GM18520 (cell line): ENCODE results near the gene TSHZ2.
"Not testable (repeated sequence)": the region's sequence is repeated elsewhere in the genome, so short reads cannot be mapped to it uniquely, and the experiment has no call there.

Experiments
- ATAC-seq: cut with Tn5 transposase; IDR thresholded peaks from one replicate; pipeline ENCODE4 v1.9.1; 2021; ENCODE audit not compliant: unreplicated experiment

Gene TSHZ2

DNA sequence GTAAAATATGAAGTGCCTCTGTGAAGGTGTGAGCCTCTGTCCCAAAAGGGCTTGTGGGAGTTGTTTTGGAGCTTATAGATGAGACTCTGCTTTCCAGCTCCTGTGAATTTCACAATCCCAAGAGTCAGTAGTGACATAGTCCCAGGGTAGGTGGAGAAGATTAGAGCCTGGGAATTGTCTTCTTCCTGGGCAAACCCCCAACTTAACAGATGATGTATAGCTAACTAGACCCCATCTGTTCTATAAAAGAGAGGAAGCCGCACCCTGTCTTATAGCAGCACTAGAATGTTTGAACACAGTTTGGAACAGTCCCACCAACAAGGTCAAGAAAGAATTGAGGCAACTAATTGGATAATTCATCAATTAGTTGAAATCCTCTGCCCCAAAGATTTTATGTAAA, 326.8 kb downstream of the TSHZ2 start:
- ATAC-seq, result no peak

DNA sequence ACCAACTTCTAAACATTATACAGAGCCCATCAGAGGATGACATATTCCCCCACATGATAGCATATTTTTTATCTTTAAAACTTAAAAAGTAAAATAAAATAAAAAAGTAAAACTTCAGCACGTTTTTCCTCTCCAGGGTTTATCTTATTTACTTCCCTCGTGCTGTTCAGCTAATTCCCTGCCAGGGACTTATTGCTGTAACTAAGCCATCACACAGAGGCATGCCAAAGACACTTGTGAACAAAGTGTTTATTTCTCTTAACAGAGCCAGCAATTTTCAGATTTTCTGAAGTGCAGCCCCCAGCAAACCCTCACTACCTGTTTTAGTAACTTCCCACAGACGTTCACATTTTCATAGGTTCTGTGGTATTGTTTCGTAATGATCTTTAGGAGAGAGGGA, 327.7 kb downstream of the TSHZ2 start:
- ATAC-seq, result no peak

DNA sequence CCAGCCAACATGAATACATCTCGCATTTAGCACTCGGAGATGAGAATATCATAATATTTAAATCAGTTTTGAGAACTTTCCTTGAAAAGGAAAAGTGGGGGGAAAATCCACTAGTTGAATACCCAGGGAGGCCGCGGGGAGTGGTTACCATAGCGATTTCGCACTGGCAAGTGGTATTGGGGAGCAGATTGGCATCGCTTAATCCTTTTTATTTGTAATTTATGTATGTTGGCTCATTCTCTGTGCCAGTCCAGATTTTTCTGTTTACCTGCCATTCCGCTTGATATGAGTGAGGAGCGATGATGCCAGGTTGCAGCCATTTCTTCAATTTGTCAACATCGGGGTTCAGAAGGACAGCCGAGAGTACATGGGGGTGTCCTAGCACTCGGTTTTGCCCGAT, 329.7 kb downstream of the TSHZ2 start:
- no peak for ATAC-seq

DNA sequence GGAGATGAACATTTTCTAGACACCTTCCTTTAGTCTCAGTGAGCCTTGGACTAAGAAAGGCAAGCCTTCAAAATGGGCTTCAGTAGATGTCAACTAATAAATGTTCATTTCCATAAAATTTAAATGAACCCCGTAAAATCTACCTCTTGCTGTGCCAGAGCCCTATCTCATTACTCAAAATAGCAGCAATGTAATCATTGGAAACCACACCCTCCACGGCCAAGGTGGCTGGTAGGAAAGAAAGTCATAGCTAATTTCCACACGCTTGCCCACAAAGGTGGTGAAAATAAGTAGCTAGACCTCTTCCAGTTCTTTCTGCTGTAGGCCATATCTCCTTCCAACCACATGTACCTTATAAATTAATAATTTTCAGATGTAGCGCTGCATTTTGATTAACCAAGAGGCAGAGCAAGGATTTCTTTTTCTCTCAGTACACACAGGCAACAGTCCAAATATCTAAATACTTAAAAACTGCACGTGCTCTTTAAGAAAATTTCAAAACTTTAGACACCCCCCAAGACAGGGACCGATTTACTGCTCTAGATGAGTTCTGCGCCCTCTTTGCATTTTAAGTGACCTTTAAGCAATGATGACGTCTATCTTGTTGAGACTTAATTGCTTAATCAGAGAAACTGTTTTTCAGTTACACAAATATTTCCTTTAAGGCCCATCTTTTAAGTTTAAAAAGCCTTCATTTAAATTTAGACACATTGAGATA, 330.7 kb downstream of the TSHZ2 start:
- ATAC-seq, result no peak

DNA sequence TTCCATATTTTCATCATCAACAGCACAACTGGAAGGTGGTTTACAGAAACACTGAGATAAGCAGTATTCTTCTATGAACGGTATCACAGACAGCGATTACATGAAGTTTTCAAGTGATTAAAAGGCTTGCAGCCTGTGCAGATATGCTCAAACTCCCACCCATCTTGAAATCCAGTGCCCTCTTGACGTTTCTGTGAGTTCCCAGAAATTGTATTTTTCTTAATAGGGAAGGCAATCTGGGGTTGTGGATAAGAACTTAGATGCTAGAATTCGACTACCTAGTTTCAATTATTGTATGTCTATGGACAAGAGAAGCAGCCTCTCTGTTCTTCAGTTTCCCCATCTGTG, 331.2 kb downstream of the TSHZ2 start:
- no peak for ATAC-seq

DNA sequence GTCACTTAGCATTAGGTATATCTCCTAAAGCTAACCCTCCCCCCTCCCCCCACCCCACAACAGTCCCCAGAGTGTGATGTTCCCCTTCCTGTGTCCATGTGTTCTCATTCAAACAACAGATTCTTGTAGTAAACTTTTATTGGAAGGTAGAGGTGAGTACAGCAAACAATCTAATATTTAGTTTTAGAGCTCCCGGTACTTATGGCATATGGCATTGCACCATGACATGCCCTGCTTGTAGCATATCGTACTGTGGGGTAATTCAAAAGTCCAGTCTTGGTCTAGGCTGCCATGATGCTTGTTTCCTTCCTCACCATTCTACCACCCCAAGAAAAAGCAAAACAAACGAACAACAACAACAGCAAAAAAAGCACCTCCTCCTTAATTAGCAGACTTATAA, 332.0 kb downstream of the TSHZ2 start:
- ATAC-seq, result no peak

DNA sequence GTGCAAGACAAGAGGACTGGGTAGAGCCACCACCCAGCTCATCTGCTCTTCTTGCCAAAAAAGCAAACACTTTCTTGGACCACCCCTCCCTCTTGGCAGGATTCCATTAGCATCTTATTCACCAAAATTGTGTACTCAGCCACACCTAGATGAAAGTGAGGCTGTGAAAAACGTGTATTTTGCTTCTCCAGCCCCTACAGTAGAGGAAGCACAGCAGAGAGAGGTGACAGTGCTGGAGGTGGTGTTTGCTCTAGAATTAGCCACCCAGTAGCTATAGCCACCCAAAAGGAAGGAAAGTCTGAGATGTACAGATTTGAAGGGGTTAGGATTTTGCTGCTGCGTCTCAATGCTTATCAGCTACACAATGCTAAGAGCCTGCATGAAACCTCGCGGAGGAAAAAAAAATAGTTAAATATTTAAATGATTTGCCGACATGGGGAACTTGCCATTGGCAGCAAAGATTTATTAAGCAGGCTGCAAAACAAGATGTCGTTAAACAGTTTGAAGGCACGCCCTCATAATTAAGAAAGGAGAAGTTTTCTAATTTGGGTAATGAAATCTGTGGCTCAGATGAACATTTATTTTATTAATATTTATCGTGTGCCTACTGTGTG, 334.1 kb downstream of the TSHZ2 start:
- no peak for ATAC-seq

DNA sequence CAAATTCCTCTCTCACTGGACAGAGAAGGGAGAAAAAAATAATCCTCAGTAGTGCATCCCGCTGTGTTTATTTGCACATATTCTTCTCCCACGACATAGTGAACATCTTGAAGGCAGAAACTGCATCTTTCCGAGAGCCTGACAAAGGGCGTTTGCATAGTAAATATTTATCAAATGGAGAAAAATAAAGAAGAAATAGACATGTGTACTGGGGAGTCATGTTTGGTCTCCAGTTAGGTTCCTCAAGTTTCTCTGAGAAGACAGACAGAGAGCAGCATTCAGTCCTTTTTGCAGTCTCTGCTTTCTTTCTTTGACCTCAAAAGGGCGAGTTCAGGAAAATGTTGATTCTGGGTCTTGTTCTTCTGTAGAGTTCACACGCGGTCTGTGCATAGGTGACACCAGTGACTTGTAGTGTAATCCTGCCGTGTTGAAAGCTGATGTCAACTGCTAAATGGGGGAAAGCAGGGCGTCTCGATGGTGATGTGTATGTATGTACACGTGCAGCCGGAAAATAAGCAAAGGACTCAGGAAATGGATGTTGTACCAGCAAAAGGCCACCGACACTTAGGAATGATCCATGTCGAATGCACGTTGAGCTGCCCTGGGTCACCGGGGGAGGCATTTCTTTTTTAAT, 335.9 kb downstream of the TSHZ2 start:
- no peak for ATAC-seq

DNA sequence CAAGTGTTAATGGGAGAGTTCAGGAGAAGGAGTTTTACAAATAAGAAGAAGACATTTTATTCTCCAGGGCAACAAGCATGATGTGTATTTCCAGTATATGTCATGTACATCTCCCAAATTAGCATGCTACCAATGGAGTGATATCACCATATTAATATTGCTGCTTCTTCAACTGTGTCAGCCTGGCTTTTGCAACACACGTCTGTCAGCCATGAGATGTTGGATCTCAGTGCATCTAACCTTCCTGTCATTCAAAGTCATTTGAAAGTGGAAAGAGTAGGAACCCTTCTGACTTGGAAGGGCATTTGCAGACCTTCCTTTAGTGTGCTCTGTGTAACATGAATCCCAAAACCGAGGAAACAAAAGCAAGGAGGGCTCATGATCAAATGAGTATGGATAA, 337.4 kb downstream of the TSHZ2 start:
- no peak for ATAC-seq

DNA sequence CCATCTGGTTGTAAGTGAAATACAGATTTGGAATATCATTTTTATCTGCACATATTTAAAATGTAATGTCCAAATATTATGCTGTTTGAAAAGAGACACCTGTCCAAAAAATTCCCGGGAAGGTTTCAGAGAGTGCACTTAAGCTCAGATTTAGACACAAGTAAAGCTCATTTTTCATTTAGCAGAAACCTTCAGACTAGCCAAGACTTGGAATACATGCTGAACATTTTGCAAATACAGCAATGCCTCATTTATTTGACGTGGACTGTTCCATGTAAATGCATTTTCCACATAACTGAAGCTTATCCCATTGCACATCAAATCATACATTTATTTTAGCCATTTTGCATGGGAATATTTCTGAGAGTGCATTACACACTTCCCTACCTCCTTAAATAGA, 340.8 kb downstream of the TSHZ2 start:
- no peak for ATAC-seq

DNA sequence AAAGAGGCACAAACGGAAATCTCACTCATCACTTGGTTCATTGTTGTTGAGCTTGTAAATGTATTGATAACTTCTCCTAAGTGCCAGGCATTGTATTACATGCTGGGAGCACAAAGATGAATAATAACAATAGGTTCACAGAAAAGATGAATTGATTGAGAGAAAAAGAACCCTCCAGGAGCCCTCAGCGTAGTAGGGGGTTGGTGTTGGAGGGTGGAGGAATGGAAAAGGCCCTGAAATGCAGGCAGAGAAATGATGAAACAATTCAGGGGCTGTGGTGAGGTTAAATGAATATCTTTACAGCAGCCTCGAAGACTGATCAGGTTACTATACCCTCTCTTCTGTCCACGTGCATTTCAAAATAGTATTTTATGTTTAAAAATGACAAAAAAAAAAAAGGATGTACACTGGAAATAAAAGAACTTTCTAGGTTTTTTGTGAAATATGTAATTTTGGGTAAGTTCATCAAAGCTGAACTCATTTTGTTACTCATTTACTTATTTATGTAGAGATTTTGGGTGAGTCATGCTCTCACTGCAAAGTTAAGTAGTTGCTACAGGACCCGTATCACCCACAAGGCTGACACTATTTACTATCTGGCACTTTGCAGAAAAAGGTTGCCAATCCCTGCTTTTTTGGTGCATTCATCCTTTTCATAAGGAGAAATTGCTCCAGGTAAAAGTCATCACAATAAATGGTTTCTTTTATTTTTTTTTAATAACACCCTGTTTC, 344.2 kb downstream of the TSHZ2 start:
- ATAC-seq, result no peak

DNA sequence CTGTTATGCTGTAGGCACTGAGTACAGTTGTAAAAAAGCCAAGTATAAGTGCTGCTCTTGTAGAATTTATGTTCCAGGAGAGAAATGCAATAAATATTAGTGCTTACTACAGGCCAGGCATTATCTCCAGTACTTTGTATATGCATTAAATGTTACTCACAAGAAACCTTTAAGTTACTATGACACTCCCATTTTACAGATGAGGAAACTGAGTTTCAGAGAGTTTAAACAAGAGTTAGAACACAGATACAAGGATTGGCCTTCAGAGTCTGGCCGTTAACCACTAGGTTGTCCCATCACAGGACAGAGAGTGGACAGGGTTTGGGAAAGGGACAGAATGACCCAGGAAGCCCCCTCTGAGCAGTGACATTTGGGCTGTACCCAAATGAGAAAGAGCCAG, 347.0 kb downstream of the TSHZ2 start:
- no peak for ATAC-seq

DNA sequence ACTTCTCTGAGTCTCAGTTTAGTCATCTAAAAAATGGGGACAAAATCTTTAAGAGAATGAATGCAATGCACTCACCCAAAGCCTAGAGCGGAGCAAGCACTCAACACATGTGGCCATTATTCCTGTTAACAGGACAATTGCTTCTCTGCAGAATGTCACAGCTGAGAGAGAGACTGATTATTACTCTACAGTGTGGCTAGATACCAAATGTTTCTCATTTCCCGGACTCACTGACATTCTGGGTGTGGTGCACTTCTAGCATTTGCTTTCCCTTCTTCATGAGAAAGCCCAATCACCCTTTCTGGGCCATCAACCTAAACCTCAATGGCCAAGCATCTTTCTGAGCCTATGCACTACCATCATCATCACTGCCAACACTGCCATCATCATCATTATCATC, 347.6 kb downstream of the TSHZ2 start:
- ATAC-seq, result no peak

DNA sequence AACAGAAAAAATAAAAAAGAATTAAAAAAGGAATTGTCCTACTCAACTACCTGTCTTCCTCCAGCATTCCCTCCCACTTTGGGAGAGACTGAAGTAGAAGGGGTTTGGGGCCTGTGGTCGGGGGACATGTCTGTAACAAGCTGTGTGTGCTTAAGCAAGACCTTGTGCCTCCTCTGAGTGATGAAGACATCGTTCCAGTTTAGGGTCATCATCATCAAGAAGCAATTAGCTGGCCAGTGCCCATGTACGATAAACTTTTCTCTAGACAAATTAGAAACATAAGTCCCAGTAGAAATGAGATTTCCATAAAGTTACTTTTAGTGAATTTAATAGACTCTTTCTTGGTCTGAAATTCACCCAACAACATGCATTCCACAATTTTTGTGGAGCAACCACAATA, 348.5 kb downstream of the TSHZ2 start:
- ATAC-seq, result no peak

DNA sequence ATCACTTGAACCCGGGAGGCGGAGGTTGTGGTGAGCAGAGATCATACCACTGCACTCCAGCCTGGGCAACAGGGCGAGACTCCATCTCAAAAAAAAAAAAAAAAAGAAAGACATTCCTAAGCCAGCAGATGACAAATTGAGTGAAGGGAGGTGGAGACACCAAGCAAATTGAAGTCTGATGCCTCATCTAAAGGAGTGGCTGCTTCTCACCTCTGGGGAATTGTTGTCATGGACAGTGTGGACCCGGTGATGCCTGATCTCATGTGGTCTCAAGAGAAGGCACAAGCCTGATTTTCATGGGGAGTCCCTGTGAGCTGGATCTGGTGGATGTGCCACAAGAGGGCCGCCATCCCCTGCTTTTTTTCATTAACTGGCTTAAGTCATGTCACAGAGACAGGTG, 349.4 kb downstream of the TSHZ2 start:
- ATAC-seq, result no peak

DNA sequence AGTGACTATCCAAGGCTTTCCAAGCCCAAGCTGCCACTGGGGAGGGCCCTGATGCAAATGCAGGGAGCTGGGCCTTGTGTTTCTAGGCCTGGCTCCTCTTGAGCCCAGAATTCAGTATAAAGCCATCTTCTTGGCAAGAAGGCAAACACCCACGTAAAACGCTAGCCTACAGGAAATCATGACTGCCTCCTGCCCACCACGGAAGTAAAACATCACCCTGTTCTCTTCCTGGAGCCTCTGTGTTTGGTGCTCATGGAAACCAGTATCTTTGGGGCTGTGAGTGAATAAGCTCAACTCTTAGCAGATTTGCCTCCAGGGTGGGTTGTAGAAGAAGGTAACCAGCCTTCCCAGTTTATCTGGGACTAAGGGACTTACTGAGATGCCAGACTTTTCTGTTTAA, 350.5 kb downstream of the TSHZ2 start:
- no peak for ATAC-seq

DNA sequence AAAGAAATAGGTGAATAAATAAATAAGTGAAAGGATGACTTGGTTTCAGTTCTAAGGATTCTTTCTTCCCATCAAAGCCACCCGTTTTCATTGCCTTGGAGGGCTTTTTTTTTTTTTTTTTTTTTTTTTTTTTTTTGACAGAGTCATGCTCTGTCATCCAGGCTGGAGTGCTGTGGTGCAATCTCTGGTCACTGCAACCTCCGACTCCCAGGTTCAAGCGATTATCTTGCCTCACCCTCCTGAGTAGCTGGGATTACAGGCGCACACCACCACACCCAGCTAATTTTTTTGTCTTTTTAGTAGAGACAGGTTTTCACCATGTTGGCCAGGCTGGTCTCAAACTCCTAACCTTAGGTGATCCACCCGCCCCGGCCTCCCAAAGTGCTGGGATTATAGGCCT, 351.3 kb downstream of the TSHZ2 start:
- not testable (repeated sequence) for ATAC-seq

DNA sequence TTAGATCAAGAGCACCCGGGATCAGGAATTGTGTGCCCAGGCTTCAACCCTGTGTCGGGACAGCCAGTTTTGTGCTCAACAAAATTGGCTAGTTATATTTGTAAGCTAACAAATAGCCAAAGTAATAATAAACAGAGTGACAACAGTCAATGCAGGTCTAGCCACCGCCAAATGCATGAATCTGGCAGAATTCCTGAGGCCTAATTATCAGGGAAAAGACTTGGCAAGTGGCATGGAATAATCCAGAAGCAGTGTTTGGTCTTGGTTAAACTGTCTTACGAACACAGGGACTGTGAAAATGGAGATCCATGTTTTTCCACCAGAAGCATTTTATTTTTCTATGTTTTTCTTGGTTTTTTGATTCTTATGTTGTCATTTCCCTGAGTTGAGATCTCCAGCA, 352.7 kb downstream of the TSHZ2 start:
- ATAC-seq, result no peak

DNA sequence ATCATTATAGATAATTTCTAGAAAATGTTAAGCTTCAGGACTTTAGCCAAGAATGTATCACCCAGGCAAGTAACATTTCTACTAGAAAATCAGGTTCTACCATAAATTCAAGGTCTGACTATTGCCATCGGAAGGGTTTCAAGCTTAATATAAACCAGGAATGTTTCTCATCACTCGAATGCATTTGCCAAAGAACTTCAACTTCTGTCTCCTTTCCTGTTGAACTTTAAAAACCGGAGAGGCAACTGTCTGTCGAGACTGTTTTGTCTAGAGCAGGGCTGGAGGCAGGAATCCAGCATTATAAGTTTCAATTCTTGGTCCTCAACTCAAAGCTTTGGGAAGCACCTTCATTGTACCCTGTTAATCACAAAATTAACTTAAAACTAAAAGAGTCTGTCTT, 356.8 kb downstream of the TSHZ2 start:
- ATAC-seq, result no peak

DNA sequence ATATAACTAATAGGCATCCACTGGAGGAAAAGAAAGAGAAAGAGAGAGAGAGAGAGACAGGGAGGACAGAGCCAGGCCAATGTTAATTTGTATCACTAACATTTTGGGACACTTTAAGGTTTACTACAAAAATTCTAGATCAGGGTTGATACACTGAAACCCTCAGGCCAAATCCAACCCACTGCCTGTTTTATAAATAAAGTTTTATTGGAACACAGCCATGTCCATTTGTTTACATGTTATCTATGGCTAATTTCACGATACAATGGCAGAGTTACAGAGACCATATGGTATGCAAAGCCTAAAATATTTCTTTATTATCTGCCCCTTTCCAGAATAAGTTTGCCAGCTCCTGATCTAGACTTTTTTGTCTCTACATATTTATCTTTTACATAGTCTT, 357.6 kb downstream of the TSHZ2 start:
- no peak for ATAC-seq

DNA sequence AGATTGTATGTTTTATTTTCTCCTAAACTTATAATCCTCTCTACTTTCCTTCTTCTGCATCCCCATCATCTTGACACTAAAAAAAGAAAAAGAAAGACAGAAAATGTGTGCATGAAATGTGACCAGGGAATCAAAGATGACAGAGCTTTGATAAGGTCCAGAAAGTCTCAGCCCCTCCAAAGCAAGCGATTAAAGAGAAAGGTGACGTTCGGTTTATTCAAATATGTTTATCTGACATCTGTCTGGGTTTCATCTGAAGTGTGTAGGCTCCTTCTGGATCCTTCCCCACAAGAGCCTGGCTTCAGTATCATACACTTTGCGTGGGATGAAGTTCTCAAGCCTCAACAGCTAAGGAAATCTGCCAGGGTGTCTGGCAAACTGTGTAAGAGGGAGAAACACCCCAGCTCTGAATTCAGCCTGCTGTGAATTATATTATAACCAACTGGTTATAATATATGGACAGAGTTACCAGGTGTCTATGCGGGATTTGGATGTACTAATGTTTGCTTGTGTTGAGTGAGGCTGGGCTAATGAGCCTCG, 358.5 kb downstream of the TSHZ2 start:
- no peak for ATAC-seq
